ENCODE results near the gene MMP2.

MMP2 gene

DNA sequence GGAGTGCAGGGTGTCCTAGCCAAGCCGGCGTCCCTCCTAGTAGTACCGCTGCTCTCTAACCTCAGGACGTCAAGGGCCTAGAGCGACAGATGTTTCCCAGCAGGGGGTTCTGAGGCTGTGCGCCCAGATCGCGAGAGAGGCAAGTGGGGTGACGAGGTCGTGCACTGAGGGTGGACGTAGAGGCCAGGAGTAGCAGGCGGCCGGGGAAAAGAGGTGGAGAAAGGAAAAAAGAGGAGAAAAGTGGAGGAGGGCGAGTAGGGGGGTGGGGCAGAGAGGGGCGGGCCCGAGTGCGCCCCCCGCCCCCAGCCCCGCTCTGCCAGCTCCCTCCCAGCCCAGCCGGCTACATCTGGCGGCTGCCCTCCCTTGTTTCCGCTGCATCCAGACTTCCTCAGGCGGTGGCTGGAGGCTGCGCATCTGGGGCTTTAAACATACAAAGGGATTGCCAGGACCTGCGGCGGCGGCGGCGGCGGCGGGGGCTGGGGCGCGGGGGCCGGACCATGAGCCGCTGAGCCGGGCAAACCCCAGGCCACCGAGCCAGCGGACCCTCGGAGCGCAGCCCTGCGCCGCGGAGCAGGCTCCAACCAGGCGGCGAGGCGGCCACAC lies at the start of gene MMP2:
Gene MMP2, plus strand, starts transcription at position 372 of the 603 bp plus-strand sequence. CDS start 282 bp downstream, outside the sequence.
- DNase-seq, result no peak

- no peak for DNase-seq
Measured at GRCh38 chr16:55433030-55433429, 46.0 kb upstream of the MMP2 start.

DNA sequence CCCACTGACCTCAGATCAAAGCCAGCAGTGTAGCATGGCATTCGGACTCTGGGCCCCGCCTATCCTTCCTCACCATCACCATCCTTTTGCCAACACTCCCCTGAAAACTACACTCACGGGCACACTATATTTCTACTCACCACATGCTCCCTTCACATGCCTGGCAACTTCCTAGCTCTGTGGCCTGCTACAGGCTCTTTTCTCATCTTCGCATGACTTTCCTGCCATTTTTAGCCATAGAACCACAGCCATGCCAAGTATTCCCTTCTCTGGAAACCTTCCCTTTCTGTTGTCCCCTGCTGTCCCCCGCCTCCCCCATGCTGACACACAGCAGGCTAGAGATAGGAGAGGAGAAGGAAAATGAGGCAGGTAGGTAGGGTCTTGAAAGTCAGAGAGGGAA lies 45.5 kb upstream of the MMP2 start:
- DNase-seq, result no peak

DNA sequence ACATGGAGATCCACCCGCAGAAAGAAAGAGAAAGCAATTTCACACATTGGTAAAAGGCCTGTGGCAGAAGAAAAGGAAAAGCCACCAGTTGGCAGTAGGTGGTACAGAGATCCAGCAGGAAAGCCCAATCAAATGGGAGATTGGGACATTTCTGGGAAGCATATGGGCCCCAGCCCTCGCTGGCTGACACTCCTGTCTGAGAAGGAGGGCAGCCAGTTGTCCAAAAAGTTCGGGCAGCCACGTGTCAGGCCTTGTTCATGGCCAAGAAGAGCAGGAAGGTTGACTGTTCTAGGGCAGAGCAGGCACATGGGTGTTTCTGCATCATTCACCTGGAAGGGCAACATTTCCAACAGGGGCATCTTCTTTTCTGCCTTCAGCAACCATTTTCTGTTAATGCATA lies 45.0 kb upstream of the MMP2 start:
- DNase-seq, result no peak

- no peak for DNase-seq
Measured at GRCh38 chr16:55435387-55435786, 43.6 kb upstream of the MMP2 start.

GRCh38 chr16:55436587-55436986 lies 42.4 kb upstream of the MMP2 start:
- DNase-seq, result no peak

GRCh38 chr16:55437625-55438024 lies 41.4 kb upstream of the MMP2 start:
- no peak for DNase-seq

DNA sequence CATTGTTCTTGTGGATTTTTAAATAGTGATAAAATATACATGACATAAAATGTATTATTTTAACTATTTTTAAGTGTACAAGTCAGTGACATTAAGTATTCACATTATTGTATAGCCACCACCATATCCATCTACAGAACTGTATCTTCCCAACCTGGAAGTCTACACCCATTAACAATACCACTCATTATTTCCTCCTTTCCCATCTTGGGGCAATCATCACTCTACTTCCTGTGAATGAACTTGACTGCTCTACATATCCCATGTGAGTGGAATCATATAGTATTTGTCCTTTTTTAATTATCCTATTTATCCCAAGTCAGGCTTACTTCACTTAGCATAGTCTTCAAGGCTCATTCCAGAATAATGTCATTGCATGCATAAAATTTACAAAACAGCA lies 40.7 kb upstream of the MMP2 start:
- no peak for DNase-seq

DNA sequence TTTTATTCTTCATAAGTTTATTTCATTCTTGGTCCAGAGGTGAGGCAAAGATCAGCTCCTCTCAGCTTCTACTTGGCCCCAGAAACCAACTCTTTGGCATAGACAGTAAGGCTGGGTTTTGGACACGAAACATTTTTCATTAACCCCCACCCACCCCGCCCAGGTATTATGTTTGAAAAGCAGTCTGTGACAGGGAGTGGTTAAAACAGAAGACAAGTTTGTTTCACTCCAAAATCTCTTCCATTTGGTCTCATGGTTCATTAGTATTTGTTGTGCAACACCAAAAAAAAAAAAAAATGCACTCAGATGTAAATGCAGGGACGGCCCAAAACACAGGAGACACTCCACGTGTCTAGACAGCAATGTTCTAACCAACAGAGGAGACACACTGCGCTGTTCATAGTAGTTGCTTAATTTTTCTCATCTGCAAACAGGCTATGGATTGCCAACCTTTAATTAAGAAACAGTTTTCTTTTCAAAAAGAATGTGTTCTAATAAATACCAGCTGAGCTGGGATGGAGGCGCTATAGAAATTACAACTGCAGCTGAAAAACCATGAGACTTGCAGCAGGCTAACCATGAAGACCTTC lies 39.8 kb upstream of the MMP2 start:
- no peak for DNase-seq

GRCh38 chr16:55443434-55444346 lies 35.3 kb upstream of the MMP2 start:
- DNase-seq, result no peak

- no peak for DNase-seq
Measured at GRCh38 chr16:55444754-55445485, 34.1 kb upstream of the MMP2 start.

DNA sequence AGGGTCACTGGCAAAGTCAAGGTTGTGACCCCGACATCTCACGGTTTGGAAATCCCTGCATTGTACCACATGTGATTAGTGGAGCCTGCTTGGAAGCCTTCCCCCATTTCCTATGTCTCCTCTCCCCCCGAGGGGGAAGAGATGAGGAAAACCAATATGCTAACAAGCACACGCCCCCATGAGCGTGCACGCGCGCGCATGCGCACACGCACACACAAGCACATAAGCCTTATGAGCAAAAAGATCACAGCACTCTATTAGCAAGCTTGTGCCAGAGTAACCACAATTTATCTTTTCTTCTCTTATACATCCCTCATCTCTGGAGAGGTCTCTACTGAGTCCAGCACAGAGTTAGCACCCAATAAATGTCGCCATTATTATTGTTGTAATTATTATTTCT lies 31.8 kb upstream of the MMP2 start:
- DNase-seq, result no peak

DNA sequence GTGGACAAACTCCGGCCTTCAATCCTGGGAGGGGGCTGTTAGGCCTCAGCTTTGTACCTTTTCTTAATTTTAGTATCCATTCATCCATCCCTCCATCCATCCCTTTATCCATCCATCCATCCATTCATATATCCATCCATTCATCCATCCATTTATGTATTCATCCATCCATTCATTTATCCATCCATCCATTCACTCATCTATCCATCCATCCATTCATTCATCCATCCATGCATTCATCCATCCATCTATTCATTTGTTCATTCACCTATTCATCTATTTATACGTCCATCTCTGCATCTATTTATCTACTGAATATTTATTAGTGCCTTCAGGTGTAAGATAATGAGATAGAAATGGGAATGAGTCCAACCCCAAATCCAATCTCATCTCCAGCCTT lies 26.0 kb upstream of the MMP2 start:
- DNase-seq, result no peak

GRCh38 chr16:55453909-55454308 lies 25.1 kb upstream of the MMP2 start:
- no peak for DNase-seq

DNA sequence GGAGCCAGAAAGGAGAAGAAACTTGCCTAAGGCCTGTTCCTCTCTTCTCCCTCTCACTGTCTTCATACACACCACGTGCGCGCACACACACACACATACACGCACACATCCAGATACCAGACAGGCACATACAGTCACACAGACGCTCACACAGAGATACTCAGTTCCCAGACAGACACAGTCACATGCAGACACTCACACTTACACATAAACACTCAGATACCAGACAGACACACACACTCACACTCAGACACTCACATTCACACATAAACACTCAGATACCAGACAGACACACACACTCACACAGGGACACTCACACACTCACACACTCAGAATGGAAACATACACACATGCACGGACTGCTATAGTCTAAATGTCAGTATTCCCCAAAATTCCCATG lies 24.1 kb upstream of the MMP2 start:
- DNase-seq, result no peak

- no peak for DNase-seq
Measured at GRCh38 chr16:55462241-55462640, 16.8 kb upstream of the MMP2 start.

DNA sequence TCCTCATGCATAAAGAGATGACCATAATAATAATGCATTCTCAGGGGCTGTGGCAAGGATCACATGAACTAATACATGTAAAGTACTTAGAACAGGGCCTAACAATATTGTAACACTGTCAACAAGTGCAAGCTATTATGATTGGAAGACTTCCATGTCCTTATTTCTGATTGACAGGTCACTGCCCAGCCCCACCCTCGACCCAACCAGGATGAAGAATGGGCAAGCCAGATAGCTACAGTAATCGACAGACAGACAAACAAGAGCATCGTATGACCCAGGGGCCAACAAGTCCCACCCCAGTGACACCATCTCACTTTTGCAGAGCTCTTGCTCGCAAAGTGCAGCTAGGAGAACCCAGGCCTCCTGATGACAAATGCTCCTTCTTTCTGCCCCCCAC lies 14.6 kb upstream of the MMP2 start:
- no peak for DNase-seq

DNA sequence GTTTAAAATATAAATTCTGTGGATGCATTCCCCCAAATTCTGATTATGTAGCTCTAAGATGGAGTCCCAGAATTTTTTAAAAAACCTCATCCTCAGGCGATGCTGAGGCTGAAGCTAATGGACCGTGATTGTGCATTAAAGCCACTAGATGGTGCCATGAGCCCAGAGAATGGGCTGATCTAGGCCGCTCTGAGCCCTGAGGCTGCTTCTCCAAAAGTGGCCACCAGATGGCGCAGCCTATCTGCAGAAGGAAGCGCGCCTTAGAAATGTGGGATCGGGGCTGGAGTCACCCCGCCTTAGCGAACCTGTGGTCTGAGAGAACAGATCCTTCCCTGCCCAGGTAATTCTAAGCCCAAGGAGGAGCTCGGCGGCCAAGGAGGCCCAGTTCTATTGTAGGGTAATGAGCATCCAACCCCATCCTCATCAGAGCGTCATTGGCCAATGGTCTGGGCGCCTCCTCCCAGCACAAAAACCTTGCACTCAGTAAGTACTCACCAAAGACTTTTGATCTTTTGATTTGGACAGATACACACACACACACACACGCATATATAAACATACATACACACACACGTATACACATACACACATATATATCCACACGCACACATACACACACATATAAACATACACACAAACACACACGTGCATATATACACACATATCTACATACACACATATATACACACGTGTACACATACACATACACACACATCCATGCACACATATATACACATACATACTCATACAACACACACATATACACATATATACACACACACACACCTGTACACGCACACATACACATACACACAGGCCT lies 13.7 kb upstream of the MMP2 start:
- DNase-seq, result peak; percentile 13

DNA sequence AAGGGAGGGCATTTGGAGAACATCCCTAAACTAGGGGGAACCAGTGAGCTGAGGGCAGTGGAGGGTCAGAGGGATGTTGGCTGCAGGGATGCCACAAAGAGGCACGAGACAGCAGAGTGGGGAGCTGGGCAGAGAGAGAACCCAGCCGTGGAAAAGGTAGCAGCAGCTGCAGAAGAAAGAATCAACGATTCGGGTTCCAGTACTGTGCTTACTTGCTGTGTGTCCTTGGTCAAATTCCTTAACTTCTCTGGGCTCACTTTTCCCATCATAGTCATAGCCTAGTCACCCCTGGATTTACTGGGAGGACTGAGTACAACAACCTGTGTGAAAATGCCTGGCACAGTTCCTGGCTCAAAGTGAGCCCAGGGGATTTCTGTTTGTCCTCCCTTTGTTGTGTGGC lies 12.8 kb upstream of the MMP2 start:
- no peak for DNase-seq

DNA sequence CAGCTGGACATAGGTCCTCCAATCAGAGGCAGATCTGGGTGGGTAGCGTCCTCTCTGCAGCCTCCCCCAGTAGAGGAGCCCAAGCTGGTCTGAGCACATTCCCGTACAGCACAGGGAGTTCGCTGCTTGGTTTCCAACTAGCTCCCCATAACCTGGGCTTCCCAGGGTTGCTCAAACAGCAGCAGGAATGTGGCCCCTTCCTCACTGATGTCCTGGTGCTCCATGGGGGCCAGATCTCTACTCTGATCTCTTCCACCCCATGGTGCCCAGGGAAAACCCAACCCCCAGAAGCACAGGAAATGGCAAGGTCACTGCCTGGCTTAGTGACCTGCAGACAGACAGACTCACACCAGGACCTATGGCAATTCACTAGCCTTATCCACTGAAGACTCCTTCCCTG lies 11.1 kb upstream of the MMP2 start:
- no peak for DNase-seq

DNA sequence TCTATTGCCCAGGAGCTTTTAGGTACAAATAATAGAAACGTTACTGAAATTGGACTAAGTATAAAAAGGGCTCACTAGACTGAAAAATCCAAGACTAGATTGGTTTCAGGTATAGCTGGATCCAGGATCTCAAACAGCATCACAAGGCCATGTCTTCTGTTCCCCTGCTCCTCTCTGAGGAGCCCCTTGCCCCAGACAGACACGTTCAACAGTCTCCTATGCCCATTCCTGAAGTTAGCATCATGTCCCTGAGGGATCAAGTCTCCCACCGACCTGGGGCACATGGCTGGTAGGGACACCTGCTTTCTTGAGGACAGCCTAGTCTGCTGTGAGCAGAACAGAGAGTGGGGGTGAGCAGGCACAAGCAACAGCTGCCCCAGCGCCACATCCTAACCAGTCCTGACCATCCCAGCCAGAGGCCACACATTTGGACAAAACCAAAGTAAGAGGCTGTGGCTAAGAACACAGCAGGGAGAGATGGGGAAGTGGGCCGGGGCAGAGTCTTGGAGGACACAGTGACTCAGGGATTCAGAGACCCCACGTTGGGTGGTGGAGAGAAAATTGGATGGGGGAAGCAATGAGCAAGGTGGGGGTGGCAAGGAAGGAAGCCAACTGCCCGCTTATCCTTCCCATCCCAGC lies 10.5 kb upstream of the MMP2 start:
- no peak for DNase-seq

Data from NCI-H526 treated with DMSO at 0.1 percent for 48 hours (cell line).